ENCODE measurements around the gene PURB. TPM values are rescaled to one million over a fixed set of nuclear protein-coding genes. Genes with fewer than 3 reads are reported as not detected.
"Not testable (repeated sequence)": the region's sequence is repeated elsewhere in the genome, so short reads cannot be mapped to it uniquely, and the experiment has no call there.

The PURB gene
- total and polyA plus RNA-seq, 10 of the 15 experiments (the other 5 are each of a cell fraction or from before 2014, with no cell fraction given) = 0.77 to 18.6 (median 8.9) TPM

- no TSS peak for BruUV-seq (replicated peaks)
- no peak overlapping the region for H2AFZ ChIP-seq (ENCODE audit: control insufficient read depth, low read depth, low read length)
- no peaks in the 10 kb centered on the region for H3K36me3 ChIP-seq (ENCODE audit: control insufficient read depth in 2 of 2, insufficient read depth in 2 of 2, low read length in 1 of 2)
- in situ Hi-C loops (cut with MboI) = no loop called here
- H3K9ac ChIP-seq (ENCODE audit: control insufficient read depth, insufficient read depth, low read length) = no peak overlapping the region
- H3K4me3 ChIP-seq = no peak overlapping the region
- no peaks in the 10 kb centered on the region for H3K79me2 ChIP-seq (ENCODE audit: control insufficient read depth, insufficient read depth, low read length)
- ChIA-PET CTCF (interaction anchor here (0.8 to 2.2 kb wide), 3 partner anchors 9 to 386 kb away, joined by 3 to 9 read pairs (median 6); no protein-coding TSS in a partner anchor), RAD21 (ENCODE audit: unreplicated experiment) (interaction anchor here (1.2 to 1.7 kb wide), 2 partner anchors 10 to 16 kb away, joined by 3 to 6 read pairs; no protein-coding TSS in a partner anchor), SMC1A (ENCODE audit: uncharacterized antibody, unreplicated experiment) (interaction anchor here (0.6 to 1.8 kb wide), 3 partner anchors 9 to 15 kb away, joined by 3 to 7 read pairs (median 4); no protein-coding TSS in a partner anchor), POLR2A (interaction anchor here (1.2 kb wide), 1 partner anchor 24 kb away, joined by 3 read pairs; no protein-coding TSS in a partner anchor)
- H3K4me1 ChIP-seq (ENCODE audit: control insufficient read depth, insufficient read depth, low read length) = no peaks in the 10 kb centered on the region
- no peaks in the 10 kb centered on the region for H4K20me1 ChIP-seq (ENCODE audit: control insufficient read depth, insufficient read depth)
- WGBS (ENCODE audit: insufficient coverage, insufficient replicate concordance, low lambda C conversion rate, missing lambda C conversion rate) = 86% methylated on average over 1 of the region's 1 CpG
- FAIRE-seq (peak; percentile 44), DNase-seq (ENCODE audit: low read depth, low spot score) (no peak), ATAC-seq (no peak)
- intact Hi-C loops (cut with micrococcal nuclease; ENCODE audit: unreplicated experiment) = no loop called here
- no peak overlapping the region for H3K27ac ChIP-seq (ENCODE audit: control insufficient read depth, insufficient read depth)
- TF ChIP-seq ETV6 (conservative IDR thresholded peaks at IDR 0.05 in 1 of 2, IDR thresholded peaks at IDR 0.05 in 1 of 2; ENCODE audit: borderline replicate concordance in 1 of 2, low read depth in 1 of 2) = no peak
- TF ChIP-seq SUZ12 (IDR thresholded peaks at IDR 0.05; ENCODE audit: unreplicated experiment) = no peak
- TF ChIP-seq HCFC1 (IDR thresholded peaks at IDR 0.05; ENCODE audit: low read length) = no peak
- TF ChIP-seq RBBP5 (conservative IDR thresholded peaks at IDR 0.05) = no peak
- TF ChIP-seq STAT3 (IDR thresholded peaks at IDR 0.05; ENCODE audit: low read depth, low read length) = no peak
- TF ChIP-seq WRNIP1 (IDR thresholded peaks at IDR 0.05; ENCODE audit: borderline replicate concordance, low read depth, low read length) = no peak
- TF ChIP-seq HDGF (IDR thresholded peaks at IDR 0.05) = no peak
- no peak for TF ChIP-seq SIN3A (IDR thresholded peaks at IDR 0.05; ENCODE audit: low read depth, low read length)
- TF ChIP-seq EED (IDR thresholded peaks at IDR 0.05; ENCODE audit: low read depth) = no peak
- TF ChIP-seq NFYB (IDR thresholded peaks at IDR 0.05; ENCODE audit: insufficient read depth, low read depth, low read length) = no peak
- TF ChIP-seq CTCF (IDR thresholded peaks at IDR 0.05 in 2 of 3, conservative IDR thresholded peaks at IDR 0.05 in 1 of 3; ENCODE audit: control insufficient read depth in 2 of 3, extremely low read depth in 1 of 3, insufficient read depth in 1 of 3, low read depth in 3 of 3, low read length in 3 of 3) = no peak
- TF ChIP-seq TAF1 (IDR thresholded peaks at IDR 0.05; ENCODE audit: borderline replicate concordance, low read depth, low read length) = no peak
- TF ChIP-seq POLR2AphosphoS2 (IDR thresholded peaks at IDR 0.05; ENCODE audit: low read depth, low read length) = no peak
- no peak for TF ChIP-seq ZNF217 (IDR thresholded peaks at IDR 0.05)
- TF ChIP-seq SMARCA5 (IDR thresholded peaks at IDR 0.05) = no peak
- no peak for TF ChIP-seq E2F4 (IDR thresholded peaks at IDR 0.05; ENCODE audit: low read depth, low read length)
- H3K27me3 ChIP-seq (replicated peaks in 1 of 2; ENCODE audit: control insufficient read depth in 2 of 2, insufficient read depth in 2 of 2, low read length in 1 of 2) = no peaks in the 10 kb centered on the region
- no peak overlapping the region for H3K4me2 ChIP-seq (ENCODE audit: control insufficient read depth, insufficient read depth)
- no peaks in the 10 kb centered on the region; the same call in 2 of the 3 replicates for H3K9me3 ChIP-seq (replicated peaks; ENCODE audit: control insufficient read depth, insufficient read depth, low read length)
Observed at GRCh38 chr7:44872787-44873186, 12.5 kb downstream of the PURB start.

- H3K36me3 ChIP-seq (ENCODE audit: control insufficient read depth in 2 of 2, insufficient read depth in 2 of 2, low read length in 1 of 2); ATAC-seq; RAD21 ChIA-PET (ENCODE audit: unreplicated experiment); H3K79me2 ChIP-seq (ENCODE audit: control insufficient read depth, insufficient read depth, low read length); BruUV-seq (replicated peaks); CTCF ChIA-PET; H3K9me3 ChIP-seq (replicated peaks; ENCODE audit: control insufficient read depth, insufficient read depth, low read length); DNase-seq (ENCODE audit: low read depth, low spot score); H3K4me1 ChIP-seq (ENCODE audit: control insufficient read depth, insufficient read depth, low read length); FAIRE-seq; intact Hi-C loops (cut with micrococcal nuclease; ENCODE audit: unreplicated experiment); H3K27ac ChIP-seq (ENCODE audit: control insufficient read depth, insufficient read depth); H3K9ac ChIP-seq (ENCODE audit: control insufficient read depth, insufficient read depth, low read length); in situ Hi-C loops (cut with MboI); SMC1A ChIA-PET (ENCODE audit: uncharacterized antibody, unreplicated experiment); H3K4me3 ChIP-seq; H4K20me1 ChIP-seq (ENCODE audit: control insufficient read depth, insufficient read depth); POLR2A ChIA-PET; H3K4me2 ChIP-seq (ENCODE audit: control insufficient read depth, insufficient read depth); H3K27me3 ChIP-seq (replicated peaks in 1 of 2; ENCODE audit: control insufficient read depth in 2 of 2, insufficient read depth in 2 of 2, low read length in 1 of 2); H2AFZ ChIP-seq (ENCODE audit: control insufficient read depth, low read depth, low read length): not testable (repeated sequence)
- 86% methylated on average over 17 of the region's 23 CpGs for WGBS (ENCODE audit: insufficient coverage, insufficient replicate concordance, low lambda C conversion rate, missing lambda C conversion rate)
Observed at GRCh38 chr7:44871918-44872317, 13.4 kb downstream of the PURB start.
